GOT3 (cell line): ENCODE data around the gene RPS6KA1.

Experiments used
- DNase-seq: peaks from one replicate; lab custom pipeline; 2025; ENCODE audit warnings: mixed read lengths; lab: John Stamatoyannopoulos, UW

Gene RPS6KA1

GRCh38 chr1:26533951-26534509, 4.5 kb downstream of the RPS6KA1 start:
- no peak for DNase-seq

- no peak for DNase-seq
Observed at GRCh38 chr1:26535201-26535600, 5.6 kb downstream of the RPS6KA1 start.

GRCh38 chr1:26536081-26536480, 6.5 kb downstream of the RPS6KA1 start:
- DNase-seq = no peak

- DNase-seq = no peak
Observed at GRCh38 chr1:26536521-26536920, 7.0 kb downstream of the RPS6KA1 start.

- DNase-seq = no peak
Observed at GRCh38 chr1:26537951-26538352, 8.4 kb downstream of the RPS6KA1 start.

- no peak for DNase-seq
Observed at GRCh38 chr1:26538480-26539412, 9.2 kb downstream of the RPS6KA1 start.

- no peak for DNase-seq
Observed at GRCh38 chr1:26539722-26540121, 10.2 kb downstream of the RPS6KA1 start.

GRCh38 chr1:26540351-26540750, 10.8 kb downstream of the RPS6KA1 start:
- no peak for DNase-seq

GRCh38 chr1:26541431-26541815, 11.9 kb downstream of the RPS6KA1 start:
- DNase-seq = no peak

GRCh38 chr1:26541816-26542711, 12.5 kb downstream of the RPS6KA1 start:
- no peak for DNase-seq

- no peak for DNase-seq
Observed at GRCh38 chr1:26542771-26543451, 13.3 kb downstream of the RPS6KA1 start.

GRCh38 chr1:26543462-26543861, 13.9 kb downstream of the RPS6KA1 start:
- no peak for DNase-seq

- DNase-seq = no peak
Observed at GRCh38 chr1:26544126-26544525, 14.6 kb downstream of the RPS6KA1 start.

- no peak for DNase-seq
Observed at GRCh38 chr1:26545969-26546323, 16.4 kb downstream of the RPS6KA1 start.

- no peak for DNase-seq
Observed at GRCh38 chr1:26546375-26546774, 16.8 kb downstream of the RPS6KA1 start.

GRCh38 chr1:26546819-26547218, 17.3 kb downstream of the RPS6KA1 start:
- no peak for DNase-seq

GRCh38 chr1:26548841-26549240, 19.3 kb downstream of the RPS6KA1 start:
- no peak for DNase-seq

- no peak for DNase-seq
Observed at GRCh38 chr1:26550946-26551345, 21.4 kb downstream of the RPS6KA1 start.

GRCh38 chr1:26552720-26553119, 23.2 kb downstream of the RPS6KA1 start:
- DNase-seq = no peak

- DNase-seq = no peak
Observed at GRCh38 chr1:26553942-26554682, 24.6 kb downstream of the RPS6KA1 start.

- no peak for DNase-seq
Observed at GRCh38 chr1:26554781-26555180, 25.2 kb downstream of the RPS6KA1 start.
